HEK293 (cell line): Measurements from ENCODE around the gene ERP44.
"Not testable (repeated sequence)": the region's sequence is repeated elsewhere in the genome, so short reads cannot be mapped to it uniquely, and the experiment has no call there.

Experiments used
- GLI4 ChIP-seq: fragments of 450-650 bp; formaldehyde crosslinking; IDR thresholded peaks from 2 replicates; pipeline ENCODE4 v1.5.1; 2016; ENCODE audit warnings: missing biosample characterization, missing genetic modification characterization
- ZFP41 ChIP-seq: fragments of 450-650 bp; formaldehyde crosslinking; IDR thresholded peaks from 2 replicates; pipeline ENCODE4 v1.5.1; 2016; ENCODE audit warnings: missing biosample characterization, missing genetic modification characterization, borderline replicate concordance
- ZNF610 ChIP-seq: fragments of 450-650 bp; formaldehyde crosslinking; IDR thresholded peaks from 2 replicates; pipeline ENCODE4 v1.5.1; 2016; ENCODE audit warnings: missing biosample characterization, missing genetic modification characterization, borderline replicate concordance
- TF ChIP-seq, protein P1 (sequence below): fragments of 450-650 bp; formaldehyde crosslinking; IDR thresholded peaks from 2 replicates; pipeline ENCODE4 v1.5.1; 2016; ENCODE audit warnings: missing biosample characterization, missing genetic modification characterization, low read depth

DNA sequence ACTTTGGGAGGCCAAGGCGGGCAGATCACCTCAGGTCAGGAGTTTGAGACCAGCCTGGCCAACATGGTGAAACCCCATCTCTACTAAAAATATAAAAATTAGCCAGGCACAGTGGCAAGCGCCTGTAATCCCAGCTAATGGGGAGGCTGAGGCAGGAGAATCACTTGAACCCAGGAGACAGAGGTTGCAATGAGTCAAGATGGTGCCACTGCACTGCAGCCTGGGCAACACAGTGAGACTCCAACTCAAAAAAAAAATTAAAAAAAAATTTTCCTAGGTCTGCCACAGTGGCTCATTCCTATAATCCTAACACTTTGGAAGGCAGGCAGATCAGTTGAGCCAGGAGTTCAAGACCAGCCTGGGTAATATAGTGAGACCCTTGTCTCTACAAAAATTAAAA is 4.4 kb downstream of the ERP44 start:
- TF ChIP-seq, protein P1, sequence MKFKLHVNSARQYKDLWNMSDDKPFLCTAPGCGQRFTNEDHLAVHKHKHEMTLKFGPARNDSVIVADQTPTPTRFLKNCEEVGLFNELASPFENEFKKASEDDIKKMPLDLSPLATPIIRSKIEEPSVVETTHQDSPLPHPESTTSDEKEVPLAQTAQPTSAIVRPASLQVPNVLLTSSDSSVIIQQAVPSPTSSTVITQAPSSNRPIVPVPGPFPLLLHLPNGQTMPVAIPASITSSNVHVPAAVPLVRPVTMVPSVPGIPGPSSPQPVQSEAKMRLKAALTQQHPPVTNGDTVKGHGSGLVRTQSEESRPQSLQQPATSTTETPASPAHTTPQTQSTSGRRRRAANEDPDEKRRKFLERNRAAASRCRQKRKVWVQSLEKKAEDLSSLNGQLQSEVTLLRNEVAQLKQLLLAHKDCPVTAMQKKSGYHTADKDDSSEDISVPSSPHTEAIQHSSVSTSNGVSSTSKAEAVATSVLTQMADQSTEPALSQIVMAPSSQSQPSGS = not testable (repeated sequence)
- TF ChIP-seq ZNF610, ZFP41, GLI4 (tag by site-specific recombination): not testable (repeated sequence)
